Fibroblast of lung (primary cell): Measurements from ENCODE around the gene RASGEF1C. TPM values are rescaled to one million over a fixed set of nuclear protein-coding genes. Genes with fewer than 3 reads are reported as not detected.

Source experiments
- DNase-seq, 2 donors: peaks; one replicate each; pipeline versions ENCODE4 v3.0.0 to v3.0.0-alpha.2; 2010; ENCODE audit warnings: low read depth in 2 of 2
- H2AFZ ChIP-seq: 2 replicates; pipeline ENCODE4 v1.5.1; 2012; ENCODE audit warnings: low read length, control low read depth, inconsistent platforms
- H3K27ac ChIP-seq: 2 replicates; pipeline ENCODE4 v1.5.1; 2011; ENCODE audit warnings: low read length, control low read depth; ENCODE audit not compliant: insufficient read depth
- H3K27me3 ChIP-seq: 2 replicates; pipeline ENCODE4 v1.5.1; 2011; ENCODE audit warnings: mild to moderate bottlenecking, low read length; ENCODE audit not compliant: control insufficient read depth, insufficient read depth
- H3K36me3 ChIP-seq: 2 replicates; pipeline ENCODE4 v1.5.1; 2011; ENCODE audit warnings: low read length; ENCODE audit not compliant: control insufficient read depth, insufficient read depth
- H3K4me1 ChIP-seq: 2 replicates; pipeline ENCODE4 v1.5.1; 2011; ENCODE audit warnings: low read length; ENCODE audit not compliant: control insufficient read depth, insufficient read depth; ENCODE audit errors: extremely low read depth
- H3K4me2 ChIP-seq: 2 replicates; pipeline ENCODE4 v1.5.1; 2011; ENCODE audit warnings: low read length, control low read depth; ENCODE audit not compliant: insufficient read depth; ENCODE audit errors: extremely low read depth
- H3K4me3 ChIP-seq, 4 experiments: fragments of 200-600 bp in 1 of 4; sonication (generic) in 1 of 4; replicated peaks in 1 of 4; 2 replicates each; pipeline ENCODE4 v1.5.1; 2011 to 2016; ENCODE audit warnings: low read length in 4 of 4, low read depth in 3 of 4, mild to moderate bottlenecking in 3 of 4, control low read depth in 2 of 4, inconsistent platforms in 1 of 4, mixed read lengths in 1 of 4; ENCODE audit not compliant: insufficient read depth in 1 of 4; ENCODE audit errors: control extremely low read depth in 1 of 4
- H3K79me2 ChIP-seq: 2 replicates; pipeline ENCODE4 v1.5.1; 2012; ENCODE audit warnings: mild to moderate bottlenecking, low read length, inconsistent platforms; ENCODE audit not compliant: control insufficient read depth, insufficient read depth
- H3K9ac ChIP-seq: 2 replicates; pipeline ENCODE4 v1.5.1; 2011; ENCODE audit warnings: mild to moderate bottlenecking, low read length, control low read depth; ENCODE audit not compliant: insufficient read depth
- H3K9me3 ChIP-seq: 2 replicates; pipeline ENCODE4 v1.5.1; 2012; ENCODE audit warnings: low read depth, low read length; ENCODE audit not compliant: control insufficient read depth, insufficient read depth
- H4K20me1 ChIP-seq: 2 replicates; pipeline ENCODE4 v1.5.1; 2011; ENCODE audit warnings: low read length; ENCODE audit not compliant: control insufficient read depth, insufficient read depth; ENCODE audit errors: extremely low read depth
- CTCF ChIP-seq, 2 donors: IDR thresholded peaks in 1 of 2; conservative IDR thresholded peaks in 1 of 2; 1 replicate in 1 of 2; 2 replicates in 1 of 2; pipeline ENCODE4 v1.5.1; 2011 to 2012; ENCODE audit warnings: low read length in 2 of 2, control low read depth in 1 of 2, inconsistent platforms in 1 of 2, low read depth in 1 of 2, mild to moderate bottlenecking in 1 of 2
- EZH2 ChIP-seq: IDR thresholded peaks from 2 replicates; pipeline ENCODE4 v1.5.1; 2012; ENCODE audit warnings: low read length, control low read depth, mild to moderate bottlenecking; ENCODE audit errors: missing control alignments
- polyA plus RNA-seq, 2 donors: library from polyadenylated mRNA; depleted of rRNA in 1 of 2; stranded (reverse) in 1 of 2; unstranded in 1 of 2; fragments of >200 nt; gene quantifications; 2 replicates each; pipeline ENCODE4 v1.2.1, GENCODE V29; 2011 to 2012; ENCODE audit warnings: missing spikeins in 1 of 2
- total RNA-seq: library from RNA; depleted of rRNA; stranded (reverse); fragments of >200 nt; gene quantifications from 2 replicates; pipeline ENCODE4 v1.2.1, GENCODE V29; 2014

RASGEF1C gene
- total and polyA plus RNA-seq, 2 donors (not counting 1 experiment from before 2014, with no cell fraction given) = under 0.01 TPM; not detected in 1

DNA sequence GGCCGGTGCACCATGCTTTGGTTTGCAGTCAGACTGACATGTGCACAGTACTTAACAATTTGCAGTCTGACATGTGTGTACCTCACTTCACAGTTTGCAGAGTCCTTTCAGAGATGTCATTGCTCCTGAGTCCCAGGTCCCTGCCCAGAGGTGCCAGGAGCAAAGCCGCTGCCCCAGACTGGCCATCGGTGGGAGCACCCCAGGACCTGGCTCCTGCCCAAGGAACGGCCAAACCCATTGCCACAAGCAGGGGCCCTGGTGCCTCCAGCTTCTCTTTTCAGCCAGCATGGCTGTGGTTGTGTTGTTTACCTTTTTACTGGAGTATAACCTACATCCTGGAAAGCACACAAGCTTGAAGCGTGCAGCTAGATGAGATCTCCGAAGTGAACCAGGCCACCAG, 28.6 kb downstream of the RASGEF1C start:
- no peak for TF ChIP-seq EZH2
- no peak for TF ChIP-seq CTCF (conservative IDR thresholded peaks at IDR 0.05 in 1 of 2, IDR thresholded peaks at IDR 0.05 in 1 of 2; ENCODE audit: low read depth in 1 of 2, low read length in 2 of 2)
- no peak overlapping the region for H2AFZ ChIP-seq
- no peaks in the 10 kb centered on the region for H3K36me3 ChIP-seq
- H4K20me1 ChIP-seq = no peaks in the 10 kb centered on the region
- H3K9me3 ChIP-seq = no peaks in the 10 kb centered on the region
- H3K79me2 ChIP-seq = no peaks in the 10 kb centered on the region
- no peak for DNase-seq
- H3K4me3 ChIP-seq = no peak overlapping the region
- no peak overlapping the region for H3K9ac ChIP-seq
- H3K4me1 ChIP-seq = no peaks in the 10 kb centered on the region
- H3K4me2 ChIP-seq = no peak overlapping the region
- no peak overlapping the region for H3K27ac ChIP-seq
- H3K27me3 ChIP-seq = no peaks in the 10 kb centered on the region

DNA sequence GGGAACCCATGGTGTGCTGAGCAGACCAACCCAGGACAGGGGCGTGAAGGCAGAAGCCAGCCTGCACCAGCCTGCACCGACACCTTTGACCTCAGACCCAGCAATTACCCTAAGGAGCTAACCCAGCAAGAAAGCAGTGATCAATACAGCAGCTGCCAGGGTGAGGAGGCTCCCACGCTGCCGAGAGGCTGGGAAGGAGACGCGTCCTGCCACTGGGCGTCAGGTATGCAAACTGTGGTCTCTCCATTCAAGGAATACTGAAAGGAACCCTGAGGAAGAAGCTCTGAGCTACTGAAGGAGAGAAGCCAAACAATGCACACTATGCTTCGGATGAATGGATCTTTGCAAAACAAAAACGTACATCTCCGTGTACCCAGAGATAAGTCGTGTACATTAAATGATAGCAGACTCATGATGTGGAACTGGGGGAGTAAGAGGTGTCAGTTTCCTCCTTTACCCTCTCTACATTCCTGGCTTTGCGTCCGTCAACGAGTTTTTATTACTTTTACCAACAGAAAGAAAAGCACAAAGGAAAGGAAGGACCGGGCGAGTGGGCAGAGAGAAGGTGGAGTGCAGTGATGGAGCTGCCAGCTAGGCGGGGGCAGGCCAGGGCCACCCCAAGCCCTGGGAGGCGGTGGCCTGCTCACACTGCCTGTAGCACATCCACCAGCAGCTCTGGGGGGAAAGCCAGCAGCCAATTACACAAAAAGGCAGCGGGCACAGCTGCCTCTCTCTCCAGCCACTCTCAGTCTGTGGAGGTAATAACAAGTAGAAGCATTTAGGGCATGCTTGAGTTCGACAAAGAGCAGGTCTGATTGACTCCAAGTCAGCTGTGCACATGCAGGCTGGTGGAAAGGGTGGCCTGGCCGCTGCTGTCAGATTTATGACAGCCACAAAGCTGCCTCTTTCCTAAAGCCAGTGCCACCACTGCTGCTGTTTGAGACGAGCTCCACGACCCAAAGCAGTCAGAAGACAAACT, 29.3 kb downstream of the RASGEF1C start:
- no peaks in the 10 kb centered on the region for H3K79me2 ChIP-seq
- H3K27me3 ChIP-seq = no peaks in the 10 kb centered on the region
- no peak for TF ChIP-seq EZH2
- TF ChIP-seq CTCF (conservative IDR thresholded peaks at IDR 0.05 in 1 of 2, IDR thresholded peaks at IDR 0.05 in 1 of 2; ENCODE audit: low read depth in 1 of 2, low read length in 2 of 2) = no peak
- H3K4me3 ChIP-seq = no peak overlapping the region
- peak in 1 of 2 donors; percentile 11 for DNase-seq
- H3K36me3 ChIP-seq = no peaks in the 10 kb centered on the region
- no peak overlapping the region for H3K4me2 ChIP-seq
- H3K27ac ChIP-seq = no peak overlapping the region
- no peak overlapping the region for H3K9ac ChIP-seq
- H4K20me1 ChIP-seq = no peaks in the 10 kb centered on the region
- no peaks in the 10 kb centered on the region for H3K9me3 ChIP-seq
- H3K4me1 ChIP-seq = no peaks in the 10 kb centered on the region
- H2AFZ ChIP-seq = no peak overlapping the region

DNA sequence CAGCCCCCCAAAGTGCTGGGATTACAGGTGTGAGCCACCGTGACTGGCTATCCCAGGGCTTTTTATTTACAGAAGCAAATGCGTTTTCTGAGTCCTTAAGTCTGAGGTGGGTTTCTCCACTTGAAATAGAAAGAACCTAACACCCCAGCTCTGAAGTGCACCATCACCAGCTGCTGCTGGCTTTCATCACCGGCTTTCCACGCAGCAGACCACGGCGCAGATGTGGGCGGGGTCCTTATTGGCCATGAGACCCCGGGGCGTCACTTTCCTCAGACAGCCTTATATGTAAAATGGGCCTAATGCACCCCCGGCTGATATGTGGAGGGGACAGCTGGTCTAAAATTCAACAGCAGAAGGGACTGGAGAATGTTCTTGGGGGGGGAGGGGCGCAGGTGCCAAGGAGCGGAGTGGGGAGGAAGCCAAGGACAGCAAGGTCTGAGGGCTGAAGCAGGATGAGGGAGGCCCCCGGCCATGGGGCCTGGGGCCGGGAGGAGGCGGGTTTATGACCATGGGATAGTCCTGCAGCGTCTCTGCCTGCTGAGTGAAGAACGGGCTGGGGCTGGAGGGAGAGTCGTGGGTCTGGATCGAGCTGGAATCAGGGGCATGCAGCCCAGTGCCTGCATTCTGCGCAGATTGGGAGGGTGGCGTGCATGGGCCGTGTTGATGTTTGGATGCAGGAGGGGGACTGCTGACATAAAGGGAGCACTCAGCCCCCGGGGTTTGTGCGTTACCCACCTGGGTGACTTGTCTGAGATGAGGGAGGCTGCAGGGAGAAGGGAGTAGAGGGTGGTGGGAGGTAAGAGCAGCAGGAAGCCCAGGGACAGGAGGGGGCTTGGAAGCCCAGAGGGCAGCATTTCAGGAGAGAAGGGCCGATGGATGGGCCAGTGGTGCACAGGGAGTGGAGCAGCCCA, 30.2 kb downstream of the RASGEF1C start:
- Histone ChIP-seq H3K27ac (no peak overlapping the region), H3K79me2 (no peaks in the 10 kb centered on the region), H3K4me1 (no peaks in the 10 kb centered on the region), H3K4me3 (no peak overlapping the region), H3K27me3 (no peaks in the 10 kb centered on the region), H4K20me1 (no peaks in the 10 kb centered on the region), H3K4me2 (no peak overlapping the region), H3K36me3 (no peaks in the 10 kb centered on the region), H3K9ac (no peak overlapping the region), H2AFZ (no peak overlapping the region), H3K9me3 (no peaks in the 10 kb centered on the region)
- no peak for DNase-seq
- no peak for TF ChIP-seq CTCF (conservative IDR thresholded peaks at IDR 0.05 in 1 of 2, IDR thresholded peaks at IDR 0.05 in 1 of 2; ENCODE audit: low read depth in 1 of 2, low read length in 2 of 2)
- no peak for TF ChIP-seq EZH2
